Small intestine (tissue), 7 donors: Measurements from ENCODE around the gene DHRSX. TPM values are rescaled to one million over a fixed set of nuclear protein-coding genes. Genes with fewer than 3 reads are reported as not detected.
"Not testable (repeated sequence)": the region's sequence is repeated elsewhere in the genome, so short reads cannot be mapped to it uniquely, and the experiment has no call there.

ENCODE experiments used
- DNase-seq, 2 donors: peaks; one replicate each; pipeline versions ENCODE4 v3.0.0 to v3.0.0-alpha.2; 2013
- FAIRE-seq: peaks from 2 replicates; lab custom pipeline; 2012; peaks lifted over from hg19 to GRCh38; lab: Jason Lieb, UNC
- H3K27ac ChIP-seq, 3 donors: one replicate each; pipeline ENCODE4 v1.5.1; 2013; ENCODE audit warnings: low read length in 2 of 3, mild to moderate bottlenecking in 2 of 3, control low read depth in 1 of 3, inconsistent platforms in 1 of 3, low read depth in 1 of 3, moderate library complexity in 1 of 3
- H3K27me3 ChIP-seq, 3 donors: one replicate each; pipeline ENCODE4 v1.6.1; 2013; ENCODE audit warnings: low read length in 3 of 3, inconsistent platforms in 1 of 3; ENCODE audit not compliant: control insufficient read depth in 3 of 3, insufficient read depth in 3 of 3
- H3K36me3 ChIP-seq, 3 donors: one replicate each; pipeline ENCODE4 v1.6.1; 2013; ENCODE audit warnings: low read length in 3 of 3, inconsistent platforms in 1 of 3, low read depth in 1 of 3, mild to moderate bottlenecking in 1 of 3, moderate library complexity in 1 of 3; ENCODE audit not compliant: control insufficient read depth in 3 of 3, insufficient read depth in 2 of 3
- H3K4me1 ChIP-seq, 3 donors: one replicate each; pipeline ENCODE4 v1.6.1; 2013; ENCODE audit warnings: low read length in 2 of 3, inconsistent platforms in 1 of 3, low read depth in 1 of 3, mild to moderate bottlenecking in 1 of 3, moderate library complexity in 1 of 3; ENCODE audit not compliant: control insufficient read depth in 3 of 3, insufficient read depth in 2 of 3
- H3K4me3 ChIP-seq, 3 donors: one replicate each; pipeline ENCODE4 v1.5.1; 2013; ENCODE audit warnings: low read length in 3 of 3, control low read depth in 1 of 3, inconsistent platforms in 1 of 3, low read depth in 1 of 3, mild to moderate bottlenecking in 1 of 3, moderate library complexity in 1 of 3
- H3K9me3 ChIP-seq, 2 donors: one replicate each; pipeline ENCODE4 v1.6.1; 2013; ENCODE audit warnings: low read depth in 1 of 2, low read length in 1 of 2; ENCODE audit not compliant: control insufficient read depth in 2 of 2, insufficient read depth in 1 of 2
- WGBS, 3 donors: extraction: QIAGEN DNeasy Blood & Tissue Kit; methylation state at CpG; one replicate each; pipeline ENCODE4 v1.1.7; 2013; 5-methylcytosine and 5-hydroxymethylcytosine counted together
- polyA plus RNA-seq, 4 donors: library from polyadenylated mRNA; stranded (reverse) in 3 of 4; unstranded in 1 of 4; fragments of 200-250 nt in 3 of 4; fragments of 120-200 nt in 1 of 4; gene quantifications; one replicate each; pipeline versions ENCODE4 v1.2.1 to v1.2.3, GENCODE V29; 2013
- donor health status: healthy with polysubstance abuse.
- donor health status: control.
- donor health status: control.
- donor health status: Bipolar disorder and iron deficiency.
- donor health status: healthy.

Gene DHRSX
- polyA plus RNA-seq, 4 donors, result 7.2 to 25.2 (median 12.1) TPM

- 60 to 93% (median 84%) methylated on average over 8 of the region's 8 CpGs for WGBS, 3 donors
- Histone ChIP-seq H3K27me3 (no peaks in the 10 kb centered on the region), H3K9me3 (peaks cover 0 to 3% of the 10 kb centered on the region in 2 donors), H3K36me3 (no peaks in the 10 kb centered on the region), H3K27ac (no peak overlapping the region), H3K4me3 (no peak overlapping the region), H3K4me1 (no peaks in the 10 kb centered on the region)
- FAIRE-seq, result no peak
- no peak for DNase-seq
Measured at GRCh38 chrX:2541603-2542002, 40.8 kb upstream of the DHRSX start.

- whole genome bisulfite sequencing, 3 donors, result 27 to 77% (median 51%) methylated on average over 4 to 12 of the region's 12 CpGs
- no peaks in the 10 kb centered on the region for H3K27me3 ChIP-seq
- H3K4me1 ChIP-seq, result no peaks in the 10 kb centered on the region
- no peak overlapping the region for H3K27ac ChIP-seq
- no peak overlapping the region for H3K4me3 ChIP-seq
- FAIRE-seq, result no peak
- H3K9me3 ChIP-seq, result no peaks in the 10 kb centered on the region
- no peaks in the 10 kb centered on the region for H3K36me3 ChIP-seq
- peak; percentile 50 to 66 for DNase-seq
Measured at GRCh38 chrX:2540426-2540947, 39.7 kb upstream of the DHRSX start.

GRCh38 chrX:2539586-2539985, 38.8 kb upstream of the DHRSX start:
- H3K27me3 ChIP-seq, result no peaks in the 10 kb centered on the region
- no peak for FAIRE-seq
- 44 to 80% (median 66%) methylated on average over 3 of the region's 3 CpGs for WGBS, 3 donors

GRCh38 chrX:2538031-2538757, 37.4 kb upstream of the DHRSX start:
- no peak overlapping the region for H3K4me3 ChIP-seq
- no peaks in the 10 kb centered on the region for H3K9me3 ChIP-seq
- DNase-seq (no peak), FAIRE-seq (no peak)
- H3K36me3 ChIP-seq, result no peaks in the 10 kb centered on the region
- no peaks in the 10 kb centered on the region for H3K4me1 ChIP-seq
- H3K27me3 ChIP-seq, result no peaks in the 10 kb centered on the region
- WGBS, 3 donors, result 64 to 74% (median 73%) methylated on average over 15 of the region's 15 CpGs
- no peak overlapping the region for H3K27ac ChIP-seq

More at GRCh38 chrX:2539586-2539985, 38.8 kb upstream of the DHRSX start:
- Histone ChIP-seq H3K4me3 (no peak overlapping the region), H3K27ac (no peak overlapping the region), H3K9me3 (no peaks in the 10 kb centered on the region), H3K36me3 (no peaks in the 10 kb centered on the region), H3K4me1 (no peaks in the 10 kb centered on the region)
- no peak for DNase-seq

GRCh38 chrX:2536974-2537373, 36.2 kb upstream of the DHRSX start:
- Histone ChIP-seq H3K4me1 (no peaks in the 10 kb centered on the region), H3K36me3 (no peaks in the 10 kb centered on the region), H3K27me3 (no peaks in the 10 kb centered on the region), H3K27ac (no peak overlapping the region), H3K9me3 (no peaks in the 10 kb centered on the region), H3K4me3 (no peak overlapping the region)
- peak in 1 of 2 donors; percentile 17 for DNase-seq
- 37 to 58% (median 47%) methylated on average over 5 of the region's 5 CpGs for WGBS, 3 donors
- no peak for FAIRE-seq

GRCh38 chrX:2536141-2536540, 35.4 kb upstream of the DHRSX start:
- Histone ChIP-seq H3K36me3 (no peaks in the 10 kb centered on the region), H3K4me1 (no peaks in the 10 kb centered on the region), H3K27ac (no peak overlapping the region), H3K9me3 (no peaks in the 10 kb centered on the region), H3K27me3 (no peaks in the 10 kb centered on the region), H3K4me3 (no peak overlapping the region)
- FAIRE-seq, result no peak
- 78 to 88% (median 82%) methylated on average over 7 of the region's 7 CpGs for WGBS, 3 donors
- DNase-seq, result no peak

GRCh38 chrX:2534261-2535021, 33.7 kb upstream of the DHRSX start:
- not testable (repeated sequence) for FAIRE-seq, H3K4me1 ChIP-seq
- WGBS, 3 donors, result 55 to 58% (median 57%) methylated on average over 4 to 5 of the region's 5 CpGs

GRCh38 chrX:2533424-2533823, 32.6 kb upstream of the DHRSX start:
- 73 to 82% (median 75%) methylated on average over 8 of the region's 8 CpGs for WGBS, 3 donors
- DNase-seq, result no peak
- Histone ChIP-seq H3K4me3 (no peak overlapping the region), H3K27me3 (no peaks in the 10 kb centered on the region), H3K36me3 (no peaks in the 10 kb centered on the region), H3K27ac (no peak overlapping the region), H3K9me3 (no peaks in the 10 kb centered on the region), H3K4me1 (no peaks in the 10 kb centered on the region)
- no peak for FAIRE-seq

More at GRCh38 chrX:2534261-2535021, 33.7 kb upstream of the DHRSX start:
- not testable (repeated sequence) for H3K27me3 ChIP-seq, DNase-seq, H3K27ac ChIP-seq, H3K9me3 ChIP-seq, H3K4me3 ChIP-seq, H3K36me3 ChIP-seq
